Stromal cell of bone marrow (primary cell): ENCODE results near the gene DMRT2.

Experiments used
- DNase-seq: peaks from one replicate; pipeline ENCODE4 v3.0.0-alpha.2; 2012; ENCODE audit warnings: low read depth

The DMRT2 gene

DNA sequence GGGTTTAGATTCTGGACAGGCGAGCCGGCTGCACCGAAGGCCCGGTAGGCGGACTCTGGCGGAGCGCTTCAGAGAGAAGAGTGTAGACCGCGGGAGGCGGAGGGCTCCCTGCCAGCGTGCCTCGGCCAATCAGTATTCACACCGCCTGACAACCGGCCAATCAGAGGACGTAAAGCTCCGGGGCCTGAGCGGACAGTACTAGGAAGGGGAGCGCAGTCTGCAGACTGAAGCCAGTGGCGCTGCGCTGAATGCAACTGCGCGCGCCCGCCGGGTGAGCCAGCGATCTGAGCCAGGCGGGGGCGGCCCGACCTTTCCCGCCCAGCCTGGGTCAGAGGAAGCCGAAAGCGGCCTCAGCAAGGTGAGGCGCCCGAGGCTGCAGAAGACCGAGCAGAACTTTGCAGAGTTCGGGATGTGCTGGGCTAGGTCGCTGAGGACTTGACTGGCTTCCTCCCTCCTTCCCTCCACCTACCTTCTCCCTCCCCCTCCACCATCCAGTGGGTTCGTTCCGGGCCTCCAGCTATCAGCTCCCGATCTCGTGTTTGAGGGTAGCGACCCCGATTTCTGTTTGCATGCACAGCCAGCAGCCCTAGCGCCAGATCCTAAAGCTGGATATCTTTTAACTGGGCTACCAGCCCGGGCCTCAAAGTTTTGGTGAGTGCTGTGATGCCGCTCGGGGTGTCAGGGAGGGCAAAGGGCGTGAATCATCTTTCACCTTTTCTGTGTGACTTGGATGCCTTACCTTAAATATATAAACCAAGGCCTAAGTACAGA lies at the start of gene DMRT2:
TSS of gene DMRT2 (plus strand) at position 233 of the 771 bp plus-strand sequence. CDS start 1,257 bp downstream, outside the sequence.
- DNase-seq, result peak; percentile 25

DNA sequence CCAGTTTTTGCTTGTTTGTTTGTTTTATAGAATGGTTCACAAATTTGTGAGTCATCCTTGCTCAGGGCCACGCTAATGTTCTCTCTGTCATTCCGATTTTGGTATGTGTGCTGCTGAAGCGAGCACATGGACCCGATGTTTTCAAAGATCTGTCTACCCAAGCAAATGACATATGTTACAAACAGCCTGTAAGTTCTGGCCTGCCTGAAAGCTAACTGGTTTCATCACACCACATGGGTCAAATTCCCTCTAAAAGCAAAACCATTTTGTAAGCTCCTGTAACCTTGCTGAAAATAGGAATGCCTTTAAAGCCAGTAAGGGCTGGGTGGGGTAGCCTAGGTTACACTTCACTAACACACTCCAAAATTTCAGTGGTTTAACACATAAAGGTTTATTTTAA lies 48.3 kb upstream of the DMRT2 start:
- no peak for DNase-seq

DNA sequence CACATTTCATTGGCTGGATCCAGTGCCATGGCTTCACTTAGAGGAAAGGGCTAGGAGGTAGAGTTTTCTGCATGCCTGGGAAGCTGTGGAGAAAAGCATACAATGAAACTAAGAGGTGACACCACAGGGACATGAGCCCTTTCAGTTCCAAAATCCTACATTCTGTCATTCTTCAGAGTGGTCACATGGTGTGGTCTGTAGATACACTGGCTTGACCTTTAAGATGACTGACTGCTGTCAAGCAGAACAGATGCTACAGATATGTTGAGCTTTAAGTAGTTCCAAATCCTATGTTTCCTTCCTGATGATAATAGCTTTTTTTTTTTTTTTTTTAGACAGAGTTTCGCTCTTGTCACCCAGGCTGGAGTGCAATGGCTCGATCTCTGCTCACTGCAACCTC lies 47.5 kb upstream of the DMRT2 start:
- DNase-seq, result no peak

DNA sequence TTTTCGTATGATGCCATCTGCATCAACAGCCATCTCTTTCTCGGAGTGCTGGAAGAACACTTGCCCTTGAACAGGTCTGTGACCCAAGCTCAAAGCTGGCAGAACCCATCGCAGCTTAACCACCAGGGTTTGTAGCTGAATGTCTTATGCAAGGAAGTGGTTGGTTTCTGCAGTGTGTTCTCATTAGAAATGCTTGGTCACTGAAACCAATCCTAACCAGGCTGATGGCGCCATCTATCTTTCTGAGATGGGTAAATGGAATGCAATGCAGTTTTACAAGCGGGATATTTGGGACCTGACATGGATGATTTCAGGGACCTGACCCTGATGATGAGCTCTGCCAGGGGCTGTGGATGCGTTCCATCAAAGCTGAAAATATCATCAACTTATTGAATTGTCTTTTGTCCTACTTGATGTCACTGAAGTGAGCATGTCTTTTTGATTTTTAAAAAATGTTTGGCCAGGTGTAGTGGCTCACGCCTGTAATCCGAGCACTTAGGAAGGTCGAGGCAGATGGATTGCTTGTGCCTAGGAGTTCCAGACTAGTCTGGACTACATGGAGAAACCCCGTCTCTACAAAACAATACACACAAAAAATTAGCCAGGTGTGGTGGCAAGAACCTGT lies 45.0 kb upstream of the DMRT2 start:
- DNase-seq, result peak; percentile 41

DNA sequence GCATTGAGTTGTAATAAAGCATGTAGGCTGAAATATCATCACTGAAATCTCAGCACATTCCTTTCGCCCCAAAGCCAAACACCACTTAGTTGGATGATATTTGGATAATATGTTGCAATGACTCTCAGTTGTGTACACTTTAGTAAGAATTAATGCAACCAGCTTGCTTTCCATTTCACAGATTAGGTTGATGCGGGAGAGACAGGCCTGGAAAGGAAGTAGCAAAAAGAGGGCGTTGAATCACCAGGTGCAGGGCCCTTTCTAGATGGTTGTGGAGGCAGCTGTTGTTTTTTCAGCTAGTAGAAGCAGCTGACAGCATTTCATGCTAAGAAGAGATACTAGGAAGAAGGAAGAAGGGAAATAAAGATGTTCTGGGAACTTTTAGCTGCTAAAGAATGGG lies 42.8 kb upstream of the DMRT2 start:
- no peak for DNase-seq

DNA sequence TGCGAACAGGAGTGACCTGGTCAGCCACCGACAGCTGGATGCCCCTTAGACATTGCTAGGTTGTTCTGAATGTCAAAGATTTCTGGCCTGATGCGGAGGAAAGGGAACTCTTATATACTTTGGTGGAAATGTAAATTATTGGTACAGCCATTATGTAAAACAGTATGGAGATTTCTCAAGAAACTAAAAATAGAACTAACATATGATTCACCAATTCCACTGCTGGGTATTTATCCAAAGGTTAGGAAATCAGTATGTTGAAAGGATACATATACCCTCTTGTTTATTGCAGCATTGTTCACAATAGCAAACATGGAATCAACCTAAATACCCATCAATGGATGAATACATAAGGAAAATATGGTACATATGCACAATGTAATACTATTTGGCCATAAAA lies 41.9 kb upstream of the DMRT2 start:
- DNase-seq, result no peak

DNA sequence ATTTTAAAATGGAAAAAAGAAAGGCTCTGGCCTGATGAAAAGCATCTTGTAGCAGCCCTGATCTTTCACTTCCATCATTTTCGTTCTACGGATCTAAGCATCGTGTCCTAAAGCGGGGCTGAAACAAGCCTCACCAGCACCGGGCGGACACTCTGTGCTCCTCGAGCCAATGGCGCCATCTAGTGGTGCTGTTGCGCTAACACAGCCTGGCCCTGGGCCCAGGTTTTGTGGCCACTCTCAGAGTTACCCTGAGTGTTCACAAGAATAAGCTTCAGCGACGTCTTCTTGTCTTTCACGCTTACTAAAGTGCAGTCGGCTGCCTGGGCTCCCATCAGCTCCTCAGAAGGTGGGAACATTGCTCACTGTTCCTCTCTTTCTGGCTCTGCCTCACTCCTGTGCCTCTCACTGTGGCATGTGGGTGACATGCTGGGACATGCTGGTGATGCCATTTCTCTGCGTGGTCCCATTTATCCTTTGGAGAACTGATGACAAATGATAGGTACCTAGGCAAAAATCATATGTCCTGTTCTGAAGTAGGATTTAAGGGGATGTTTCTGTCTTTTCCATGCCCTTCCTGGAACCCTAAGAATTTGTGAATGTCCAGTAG lies 41.0 kb upstream of the DMRT2 start:
- peak; percentile 59 for DNase-seq

DNA sequence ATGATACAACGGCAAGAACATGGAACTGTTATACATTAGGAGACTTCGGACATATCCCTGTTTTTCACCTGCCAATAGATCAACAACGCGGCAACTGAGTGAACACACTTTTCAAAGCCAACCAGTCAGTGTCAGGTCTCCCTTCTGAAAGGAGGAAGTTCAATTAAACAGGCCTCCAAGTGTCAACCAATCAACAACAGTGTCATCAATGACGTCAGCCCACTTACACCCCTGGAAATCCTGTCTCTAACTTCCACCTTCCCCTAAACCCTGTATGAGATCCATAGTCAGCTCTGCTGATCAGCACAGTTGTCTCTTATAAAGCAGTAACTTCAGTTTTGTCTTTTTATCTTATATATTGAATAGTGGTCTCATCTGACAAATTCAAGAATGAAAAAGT lies 37.1 kb upstream of the DMRT2 start:
- no peak for DNase-seq

DNA sequence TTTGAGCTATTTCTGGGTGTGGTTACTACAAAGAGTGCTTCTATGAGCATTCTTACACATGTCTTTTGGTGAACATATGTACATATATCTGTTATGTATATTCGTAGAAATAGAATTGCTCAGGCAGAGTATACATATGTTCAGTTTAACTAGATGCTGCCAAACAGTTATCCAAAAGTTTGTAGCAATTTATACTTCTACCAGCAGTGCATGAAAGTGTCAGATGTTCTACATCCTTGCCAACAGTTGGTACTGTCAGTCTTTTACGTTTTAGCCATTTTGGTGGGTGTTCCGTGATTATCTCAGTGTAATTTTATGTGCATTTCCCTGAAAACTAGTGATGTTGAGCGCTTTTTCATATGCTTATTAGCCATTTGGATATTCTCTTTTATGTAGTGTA lies 35.9 kb upstream of the DMRT2 start:
- DNase-seq, result no peak

DNA sequence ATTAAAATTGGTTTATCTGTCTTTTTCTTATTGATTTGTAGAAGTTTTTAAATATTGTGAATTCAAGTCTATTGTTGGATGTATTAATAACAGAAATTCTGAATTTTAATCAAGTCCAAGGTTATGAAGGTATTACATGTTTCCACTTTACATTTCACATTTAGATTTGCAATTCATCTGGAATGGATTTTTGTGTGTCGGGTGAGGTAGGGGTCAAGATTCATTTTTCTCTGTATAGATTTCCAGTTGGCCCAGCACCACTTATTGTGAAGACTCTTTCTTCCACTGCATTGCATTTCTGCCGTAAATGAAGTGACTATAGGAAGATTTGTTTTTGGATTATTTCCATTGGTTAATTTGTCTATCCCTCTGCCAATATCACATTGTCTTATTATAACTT lies 35.5 kb upstream of the DMRT2 start:
- no peak for DNase-seq

DNA sequence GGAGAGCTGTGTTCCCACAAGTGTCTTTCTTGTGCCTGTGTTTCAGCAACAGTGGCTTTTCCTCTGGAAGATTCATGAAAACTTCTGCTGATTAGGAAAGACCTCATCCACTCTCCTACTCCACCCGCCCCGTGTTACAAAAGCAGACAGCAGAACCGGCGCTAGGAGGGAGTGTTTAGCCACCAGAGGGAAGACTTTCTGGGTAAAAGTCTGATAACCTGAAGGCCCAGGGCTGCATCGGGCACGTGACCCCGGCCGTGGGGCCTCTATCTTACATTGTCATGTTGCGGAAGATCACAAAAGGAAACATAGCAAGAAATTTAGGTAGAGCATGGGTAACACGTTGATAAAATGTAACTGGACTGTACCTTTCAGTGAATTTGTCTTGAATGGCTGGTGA lies 32.0 kb upstream of the DMRT2 start:
- DNase-seq, result no peak

DNA sequence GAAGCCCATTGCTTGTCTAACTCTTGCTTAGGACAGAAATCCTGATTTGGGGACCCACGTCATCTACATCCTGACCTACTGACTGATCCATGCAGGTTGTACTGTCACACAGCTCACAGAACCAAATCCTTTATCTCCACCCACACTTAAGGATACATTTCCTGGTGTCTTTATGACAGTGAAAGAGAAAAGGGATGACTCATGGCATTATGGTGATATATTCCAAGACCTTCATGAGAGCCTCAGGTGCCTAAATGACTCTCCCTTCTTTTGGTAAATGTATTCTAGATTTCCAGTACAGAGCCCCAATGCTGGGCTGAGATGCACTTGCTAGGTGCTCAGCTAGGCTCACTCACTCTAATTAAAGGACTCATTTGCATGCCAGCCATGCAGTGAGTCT lies 26.0 kb upstream of the DMRT2 start:
- DNase-seq, result no peak

DNA sequence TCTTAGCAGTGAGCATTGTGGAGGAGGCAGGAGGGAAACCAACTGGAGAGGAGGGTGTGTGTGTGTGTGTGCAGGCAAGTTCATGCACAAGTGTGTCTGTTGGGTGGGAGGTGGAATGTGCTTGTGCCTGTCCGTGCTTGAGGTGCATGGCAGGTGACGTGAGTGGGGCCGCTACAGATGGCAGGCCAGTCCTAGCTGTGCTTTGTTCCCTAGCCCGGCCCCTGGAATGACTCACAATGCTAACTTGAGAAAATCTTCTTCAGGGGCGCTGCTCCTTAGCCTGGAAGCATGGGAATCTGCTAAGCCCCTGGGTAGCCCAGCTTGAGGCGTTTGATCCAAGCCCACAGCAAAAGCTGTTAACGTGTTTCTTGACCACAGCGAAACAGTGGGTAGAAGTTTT lies 25.0 kb upstream of the DMRT2 start:
- DNase-seq, result no peak

DNA sequence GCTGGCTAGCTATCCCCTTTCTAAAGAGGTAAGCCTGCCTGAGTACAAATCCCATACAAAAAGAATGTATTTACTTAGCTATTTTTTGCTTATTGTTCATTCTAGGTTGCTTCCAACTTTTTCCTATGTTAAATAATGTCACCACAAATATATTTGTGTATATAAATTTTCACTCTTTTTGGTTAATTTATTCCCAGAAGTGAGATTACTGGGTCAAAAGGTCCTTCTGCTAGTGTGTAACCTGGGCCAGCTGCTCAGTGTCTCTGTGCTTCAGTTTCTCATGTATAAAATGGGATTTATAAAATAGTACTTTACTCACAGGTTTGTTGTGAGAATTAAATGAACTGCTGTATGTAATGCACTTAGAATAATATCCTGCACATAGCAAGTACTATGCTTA lies 23.9 kb upstream of the DMRT2 start:
- no peak for DNase-seq

DNA sequence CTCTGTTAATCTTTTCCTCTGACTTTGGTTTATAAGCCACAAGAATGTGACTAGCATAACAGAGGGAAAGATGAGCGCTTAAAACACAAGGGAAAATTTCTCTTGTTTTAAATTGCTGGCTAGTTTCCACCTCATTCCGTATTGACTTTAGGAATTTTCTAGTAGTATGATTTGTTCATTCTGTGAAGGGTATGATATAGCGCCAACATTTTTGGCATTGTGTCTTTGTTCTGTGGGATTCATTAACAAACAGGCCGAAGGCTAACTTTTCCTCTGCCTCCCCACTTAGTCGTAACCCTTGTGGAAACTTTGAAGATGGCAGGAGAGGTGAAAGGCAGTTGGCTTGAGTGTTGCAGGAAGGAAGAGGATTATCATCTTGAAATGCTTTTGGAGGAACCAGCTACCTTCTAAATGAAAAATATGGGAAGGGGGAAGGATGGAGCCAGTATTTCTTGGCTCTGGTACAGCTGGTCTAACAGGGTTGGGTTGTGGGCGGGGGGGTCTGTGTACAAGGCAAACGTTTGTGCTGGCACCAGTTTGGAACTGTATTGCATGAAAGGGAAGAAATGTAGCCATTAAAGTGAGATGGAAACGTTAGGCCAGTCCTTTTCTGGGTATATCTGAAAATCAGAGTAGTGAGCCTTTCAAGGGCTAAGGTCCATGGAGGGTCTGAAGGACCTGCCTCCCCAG lies 21.5 kb upstream of the DMRT2 start:
- no peak for DNase-seq

DNA sequence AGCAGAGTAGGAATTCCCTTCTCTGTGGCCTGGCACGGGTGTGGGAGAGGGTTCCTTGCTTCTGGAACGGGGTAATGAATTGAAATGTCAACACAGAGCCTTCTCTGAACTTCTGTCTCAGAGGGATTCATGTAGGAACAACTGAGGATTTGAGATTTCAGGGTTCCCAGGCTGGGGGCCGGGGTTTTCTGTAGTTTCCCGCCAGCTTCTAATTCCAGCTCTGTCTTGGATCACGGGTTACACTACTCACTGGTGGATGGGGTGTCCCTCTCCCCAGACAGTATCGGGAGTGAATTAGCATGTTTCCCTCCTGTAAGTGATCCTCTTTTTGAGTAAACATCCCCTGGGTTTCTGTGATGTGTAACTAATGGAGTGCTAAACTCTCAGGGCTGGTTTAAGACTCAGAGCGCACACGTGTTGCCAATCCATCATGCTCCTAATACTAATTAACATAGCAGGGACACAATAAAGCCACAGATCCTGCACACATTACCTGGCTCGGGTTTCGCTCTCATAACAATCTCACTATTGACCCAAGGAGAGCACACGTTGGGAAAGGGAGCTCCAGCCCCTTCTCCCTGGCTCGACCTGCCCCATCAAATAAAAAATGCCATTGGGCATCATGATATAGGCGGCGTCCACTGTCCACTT lies 18.1 kb upstream of the DMRT2 start:
- DNase-seq, result no peak

DNA sequence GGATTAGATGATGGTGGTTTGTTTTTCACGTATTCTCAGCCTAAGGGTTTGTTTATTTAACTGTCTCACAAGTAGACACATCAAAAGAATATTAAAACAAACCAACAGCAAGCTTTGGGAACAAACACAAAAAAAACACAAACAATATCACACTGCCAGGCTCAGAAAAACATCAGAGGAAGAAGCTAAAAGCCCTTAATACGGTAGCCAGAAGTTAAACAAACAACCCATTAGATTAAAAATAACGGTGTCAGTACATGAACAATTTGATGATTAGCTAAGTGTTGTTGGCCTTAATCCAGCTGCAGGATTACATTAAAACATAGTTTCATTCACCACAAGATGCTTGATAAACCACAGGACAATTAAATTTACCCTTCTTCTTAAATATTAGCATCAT lies 15.9 kb upstream of the DMRT2 start:
- DNase-seq, result no peak

DNA sequence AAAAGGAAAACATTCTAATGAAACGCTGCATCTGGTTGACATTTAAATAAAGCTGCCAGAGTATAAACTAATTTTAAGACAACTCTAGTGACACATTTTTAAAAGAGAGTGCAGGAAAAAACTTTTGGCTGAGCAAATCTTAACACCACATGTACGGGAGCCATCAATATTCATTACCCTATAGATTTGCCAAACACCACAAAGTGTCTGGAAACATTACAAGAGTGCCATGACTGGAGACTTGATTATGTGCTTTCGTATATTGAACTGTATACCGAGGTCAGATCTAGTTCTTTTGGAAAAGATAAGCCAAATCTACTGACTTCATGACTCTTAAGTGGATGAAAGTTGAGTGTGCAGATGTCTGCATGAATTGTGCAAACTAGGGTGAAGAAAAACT lies 10.6 kb upstream of the DMRT2 start:
- DNase-seq, result no peak

DNA sequence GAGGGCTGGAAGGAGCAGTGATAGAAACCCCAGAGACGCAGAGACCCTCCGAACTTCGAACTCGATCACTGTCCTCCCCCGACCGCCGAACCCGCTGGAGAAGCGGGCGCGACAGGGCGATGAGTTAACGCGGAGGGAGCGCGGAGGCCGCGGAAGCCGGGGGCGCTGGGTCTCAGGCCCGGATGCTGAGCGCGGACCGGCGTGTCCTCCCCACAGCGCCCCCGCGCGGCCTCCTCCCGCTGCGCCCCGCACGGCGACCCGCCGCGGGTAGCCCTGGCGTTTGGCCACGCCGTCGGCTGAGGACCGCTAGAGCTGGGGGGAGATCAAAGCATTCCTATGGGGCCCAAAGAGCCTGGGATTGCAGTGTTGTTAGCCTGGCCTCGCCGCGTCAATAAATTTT lies 7.7 kb upstream of the DMRT2 start:
- DNase-seq, result no peak

DNA sequence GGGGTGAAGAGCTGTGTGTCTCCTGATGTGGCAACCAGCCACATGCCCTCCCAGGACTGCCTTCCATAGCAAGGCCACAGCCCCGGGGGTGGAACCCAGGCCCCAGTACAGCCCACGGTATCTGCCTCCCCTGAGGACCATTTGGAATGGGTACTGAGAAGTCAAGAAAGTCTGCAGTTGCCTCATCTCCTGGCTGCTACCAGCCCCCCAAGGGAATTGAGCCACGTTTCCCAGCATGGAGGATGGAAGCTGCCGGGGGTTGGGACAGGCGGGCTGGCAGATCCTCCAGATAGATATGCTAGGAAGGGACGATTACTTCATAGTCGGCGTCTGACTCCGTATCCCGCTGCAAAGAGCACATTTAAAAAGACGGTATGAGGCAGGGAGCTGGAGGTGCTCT lies 5.5 kb upstream of the DMRT2 start:
- no peak for DNase-seq

DNA sequence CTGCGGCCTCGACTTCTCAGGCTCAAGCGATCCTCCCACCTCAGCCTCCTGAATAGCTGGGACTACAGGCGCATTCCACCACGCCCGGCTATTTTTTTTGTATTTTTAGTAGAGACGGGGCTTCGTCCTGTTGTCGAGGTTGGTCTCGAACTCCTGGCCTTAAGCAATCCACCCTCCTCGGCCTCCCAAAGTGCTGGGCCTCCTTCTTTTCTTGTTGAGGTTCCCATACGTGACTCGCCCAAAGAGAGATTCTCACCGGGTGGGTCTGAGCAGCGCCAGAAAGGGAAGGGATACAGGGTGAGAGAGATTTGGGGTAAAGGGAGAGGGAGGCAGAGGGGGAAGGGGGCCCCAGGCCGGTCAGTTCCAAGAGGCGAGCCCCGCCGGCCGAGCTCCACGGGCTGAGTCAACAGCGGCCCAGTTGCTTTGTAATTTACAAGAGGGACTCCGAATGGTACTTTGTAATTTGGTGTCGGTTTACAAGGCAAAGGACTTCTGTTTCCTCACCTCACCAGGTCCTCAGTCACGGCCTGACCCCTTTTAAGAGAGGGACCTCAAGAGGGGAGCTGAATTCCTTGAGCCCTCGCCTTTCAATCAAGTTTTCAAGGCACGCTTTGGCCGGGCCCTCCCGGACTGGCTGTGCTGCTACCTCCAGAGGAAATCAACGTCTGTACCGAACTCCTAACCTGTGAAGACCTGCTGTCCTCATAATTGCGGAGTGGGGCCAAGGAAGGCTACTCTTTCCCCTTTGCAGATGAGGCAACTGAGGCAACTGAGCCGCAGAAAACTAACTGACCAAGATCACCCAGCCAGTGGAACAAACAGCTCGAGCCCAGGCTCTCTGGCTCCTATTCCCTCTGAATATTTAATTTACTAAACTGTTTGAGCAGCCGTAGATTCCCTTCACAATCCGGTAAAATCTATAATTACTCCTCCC lies 3.3 kb upstream of the DMRT2 start:
- no peak for DNase-seq
